HG03066 (cell line): Measurements from ENCODE around the gene HSF2BP.
"Not testable (repeated sequence)": the region's sequence is repeated elsewhere in the genome, so short reads cannot be mapped to it uniquely, and the experiment has no call there.

Source experiments
- ATAC-seq: cut with Tn5 transposase; IDR thresholded peaks from one replicate; pipeline ENCODE4 v1.9.1; 2021; ENCODE audit warnings: low read depth; ENCODE audit not compliant: unreplicated experiment

The HSF2BP gene

GRCh38 chr21:43570195-43570594 is 89.1 kb downstream of the HSF2BP start:
- not testable (repeated sequence) for ATAC-seq

DNA sequence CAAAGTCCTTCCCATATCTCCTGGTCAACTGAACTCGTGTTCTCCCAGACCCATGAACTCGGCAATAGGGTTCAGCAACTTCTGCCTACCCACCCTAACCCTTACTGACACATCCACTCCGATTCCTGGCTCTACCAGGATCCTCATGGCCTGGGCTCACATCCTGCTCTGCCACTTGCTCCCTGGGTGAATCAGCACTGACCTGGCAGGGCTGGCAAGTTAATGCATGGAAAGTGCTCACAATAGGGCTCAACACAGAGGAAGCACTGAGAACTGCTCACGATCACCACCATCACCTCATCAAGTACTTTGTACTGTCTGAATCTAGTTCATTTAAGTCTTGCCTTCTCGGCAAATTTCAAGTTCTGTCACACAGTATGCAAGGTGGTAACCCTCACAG is 96.8 kb downstream of the HSF2BP start:
- not testable (repeated sequence) for ATAC-seq

DNA sequence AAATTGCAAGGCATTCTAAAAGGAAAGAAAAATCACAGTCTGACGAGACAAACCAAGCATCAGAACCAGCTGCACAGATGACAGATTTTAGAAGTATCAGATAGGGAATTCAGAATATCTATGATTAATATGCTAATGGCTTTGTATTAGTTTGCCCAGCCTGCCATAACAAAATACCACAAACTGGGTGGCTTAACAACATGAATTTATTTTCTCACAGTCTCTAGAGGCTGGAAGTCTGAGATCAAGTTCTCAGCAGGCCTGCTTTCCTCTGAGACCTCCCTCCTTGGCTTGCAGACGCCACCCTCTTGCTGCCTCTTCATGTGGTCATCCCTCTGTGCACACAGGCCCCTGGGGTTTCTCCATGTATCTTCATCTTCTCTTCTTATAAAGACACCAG is 118.7 kb downstream of the HSF2BP start:
- not testable (repeated sequence) for ATAC-seq

DNA sequence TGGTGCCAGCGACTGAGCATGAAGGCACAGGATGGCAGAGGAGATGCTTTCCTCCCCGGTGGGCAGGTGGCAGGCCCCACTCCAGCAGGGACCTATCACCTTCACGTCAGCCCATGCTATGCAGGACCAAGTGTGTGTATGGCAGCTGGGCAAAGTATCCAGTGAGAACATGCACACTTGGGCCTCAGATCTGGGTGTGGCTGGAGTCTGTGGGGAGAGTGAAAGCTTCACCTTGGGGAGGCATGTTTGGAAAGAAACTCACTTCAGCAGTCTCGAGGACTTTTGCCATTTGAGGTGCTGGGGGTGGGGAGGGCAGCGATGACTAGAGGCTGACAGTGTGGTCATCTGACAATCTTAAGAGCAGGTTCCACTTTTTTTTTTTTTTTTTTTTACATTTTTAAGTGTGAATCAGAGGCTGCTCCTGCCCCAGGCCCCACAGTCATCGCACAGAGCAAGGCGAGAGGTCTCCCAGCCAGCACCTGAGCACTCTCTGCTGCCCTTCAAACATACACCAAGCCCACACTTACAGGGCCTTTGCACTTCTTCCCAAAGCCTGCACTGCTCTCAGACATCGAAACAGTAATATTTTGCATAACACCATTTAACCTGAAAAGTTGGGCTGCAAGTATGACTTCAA is 136.7 kb downstream of the HSF2BP start:
- ATAC-seq, result not testable (repeated sequence)

GRCh38 chr21:43517701-43518100 is 141.6 kb downstream of the HSF2BP start:
- not testable (repeated sequence) for ATAC-seq

- not testable (repeated sequence) for ATAC-seq
Measured at GRCh38 chr21:43516860-43517627, 142.2 kb downstream of the HSF2BP start.

GRCh38 chr21:43516295-43516847 is 142.9 kb downstream of the HSF2BP start:
- ATAC-seq, result not testable (repeated sequence)

GRCh38 chr21:43514834-43515233 is 144.5 kb downstream of the HSF2BP start:
- ATAC-seq, result not testable (repeated sequence)

DNA sequence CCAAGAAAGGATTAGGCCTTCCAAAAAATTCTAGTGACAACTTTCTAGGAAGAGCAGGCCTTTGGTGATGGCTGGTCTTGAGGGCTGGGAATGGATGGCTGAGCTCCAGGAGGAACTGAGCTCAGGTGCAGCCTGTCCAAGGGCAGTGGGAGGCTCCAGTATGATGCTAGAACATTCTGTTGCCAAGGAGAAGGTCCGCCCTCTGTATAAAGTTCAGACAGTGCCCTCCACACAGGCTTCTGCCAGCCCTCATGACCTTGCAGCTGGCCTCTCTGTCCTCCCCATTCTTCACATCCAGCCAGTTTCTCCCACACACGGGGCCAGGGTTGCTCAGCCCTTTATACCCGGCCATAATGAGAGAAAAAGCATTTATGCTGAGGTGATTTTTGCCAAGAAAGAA is 146.3 kb downstream of the HSF2BP start:
- not testable (repeated sequence) for ATAC-seq

GRCh38 chr21:43511209-43511608 is 148.1 kb downstream of the HSF2BP start:
- ATAC-seq, result not testable (repeated sequence)

DNA sequence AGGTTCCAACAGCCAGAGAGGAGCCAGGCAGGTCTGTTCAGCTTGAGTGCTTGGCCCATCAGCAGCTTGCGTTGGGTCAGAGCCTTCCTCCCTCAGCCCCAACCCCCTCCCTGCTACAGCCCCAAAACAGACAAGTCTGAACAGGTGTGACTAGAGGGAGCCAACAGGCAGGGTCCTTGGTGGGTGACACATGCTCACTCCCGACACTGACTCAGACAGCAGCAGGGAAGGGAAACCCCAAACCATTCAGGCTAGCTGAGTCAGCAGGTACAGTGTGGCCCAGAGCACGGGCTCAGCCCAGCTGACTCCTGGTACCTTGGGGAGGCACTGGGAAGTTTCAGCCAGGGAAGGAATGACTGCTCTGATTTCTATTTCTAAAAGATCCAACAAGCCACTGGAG is 148.6 kb downstream of the HSF2BP start:
- not testable (repeated sequence) for ATAC-seq

- ATAC-seq, result not testable (repeated sequence)
Measured at GRCh38 chr21:43503892-43504291, 155.4 kb downstream of the HSF2BP start.

DNA sequence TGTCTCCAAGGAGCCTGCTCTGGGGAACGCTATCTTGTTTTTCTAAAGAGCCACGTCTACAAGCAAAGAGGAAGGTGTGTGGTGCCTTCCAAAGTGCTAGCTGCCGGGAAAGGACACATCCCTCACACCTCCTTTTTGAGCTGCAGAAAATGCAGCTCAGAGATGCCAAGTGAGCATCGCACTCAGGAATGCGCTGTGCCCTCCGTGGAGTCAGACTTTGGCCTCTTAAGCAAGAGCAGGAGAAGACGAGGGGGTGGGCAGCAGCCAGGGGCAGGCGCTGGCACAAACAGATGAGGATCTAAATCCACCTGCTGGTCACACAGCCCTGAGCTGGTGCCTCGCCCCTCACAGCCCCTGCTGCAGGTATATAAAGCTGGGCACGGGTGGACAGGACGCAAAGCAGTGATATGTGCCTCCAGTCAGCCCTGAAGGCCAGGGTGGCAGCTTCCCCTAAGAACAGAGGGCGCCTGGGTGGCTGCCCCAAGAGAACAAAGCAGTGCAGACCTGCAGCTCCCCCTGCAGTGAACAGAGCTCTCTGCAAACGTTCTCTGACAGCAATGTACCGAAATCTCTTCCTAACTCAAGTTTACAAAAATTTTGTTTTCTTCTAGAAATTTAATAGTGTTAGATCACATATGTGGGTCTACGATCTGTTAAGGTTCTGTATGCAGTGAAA is 156.1 kb downstream of the HSF2BP start:
- not testable (repeated sequence) for ATAC-seq

GRCh38 chr21:43502407-43503071 is 156.7 kb downstream of the HSF2BP start:
- ATAC-seq, result not testable (repeated sequence)

- not testable (repeated sequence) for ATAC-seq
Measured at GRCh38 chr21:43498924-43499323, 160.4 kb downstream of the HSF2BP start.

GRCh38 chr21:43498065-43498464 is 161.2 kb downstream of the HSF2BP start:
- not testable (repeated sequence) for ATAC-seq

GRCh38 chr21:43494279-43495012 is 164.8 kb downstream of the HSF2BP start:
- ATAC-seq, result not testable (repeated sequence)

DNA sequence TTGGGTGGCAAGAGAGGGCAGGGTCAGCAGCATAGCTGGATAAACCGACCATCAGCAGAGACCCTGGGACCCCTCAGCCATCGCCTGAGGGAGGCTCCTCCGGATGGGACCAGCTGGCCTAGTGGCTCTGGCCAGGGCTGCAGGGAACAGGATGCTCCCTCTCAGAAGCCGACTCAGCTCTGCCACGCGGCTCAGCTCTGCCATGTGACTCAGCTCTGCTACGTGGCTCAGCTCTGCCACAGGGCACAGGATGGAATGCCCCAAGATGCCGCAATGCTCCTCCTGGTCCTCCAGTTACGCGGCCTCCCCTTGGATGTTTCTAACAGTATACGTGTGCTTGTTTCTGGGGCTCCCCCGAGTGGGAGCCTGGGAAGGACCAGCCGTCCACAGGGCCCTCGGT is 165.8 kb downstream of the HSF2BP start:
- ATAC-seq, result not testable (repeated sequence)

DNA sequence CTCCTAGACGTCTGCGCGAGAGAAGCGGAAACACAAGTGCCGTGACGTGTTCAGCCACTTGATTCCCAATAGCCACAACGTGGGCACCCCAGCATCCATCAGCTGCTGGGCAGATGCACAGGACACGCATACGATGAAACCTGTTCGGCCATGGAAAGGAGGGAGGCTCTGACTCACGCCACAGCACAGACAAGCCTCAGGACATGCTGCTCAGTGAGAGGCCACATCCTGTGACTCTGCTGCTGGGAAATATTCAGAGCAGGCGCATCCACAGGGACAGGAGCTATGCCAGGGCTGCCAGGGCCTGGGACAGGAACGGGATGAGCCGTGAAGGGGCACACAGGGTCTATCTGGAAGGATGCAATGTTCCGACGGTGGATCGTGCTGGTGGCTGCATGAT is 171.1 kb downstream of the HSF2BP start:
- ATAC-seq, result not testable (repeated sequence)

DNA sequence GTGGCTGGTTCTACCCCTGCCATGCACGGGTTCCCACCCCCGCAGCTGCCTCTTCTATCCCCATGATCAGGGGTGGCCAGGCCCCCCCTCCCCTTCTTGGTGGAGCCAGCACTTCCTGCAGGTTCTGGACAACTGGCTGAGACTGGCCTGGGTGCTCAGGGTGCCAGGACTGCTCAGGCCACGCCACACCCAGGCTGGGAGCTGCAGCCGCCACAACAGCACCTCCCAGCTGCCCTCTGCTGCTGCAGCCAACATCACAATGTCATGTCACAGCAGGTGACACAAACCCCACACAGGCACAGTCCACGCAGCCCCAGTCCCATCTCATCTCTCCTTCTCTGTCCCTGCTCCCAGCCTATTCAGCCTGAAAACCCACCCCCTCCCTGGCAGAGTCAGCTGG is 173.2 kb downstream of the HSF2BP start:
- ATAC-seq, result not testable (repeated sequence)
